ENCODE results near the gene EIF3I.

GRCh38 chr1:32249831-32250525, 27.8 kb downstream of the EIF3I start:
- TF ChIP-seq REST (IDR thresholded peaks at IDR 0.05; ENCODE audit: insufficient read depth in 1 of 2, low read depth in 2 of 2, low read length in 2 of 2) (no peak), POLR2AphosphoS5 (IDR thresholded peaks at IDR 0.05; ENCODE audit: low read depth, low read length) (no peak), TAF1 (IDR thresholded peaks at IDR 0.05; ENCODE audit: borderline replicate concordance, insufficient read depth, low read length) (no peak), SIN3A (IDR thresholded peaks at IDR 0.05; ENCODE audit: borderline replicate concordance, insufficient read depth, low read length) (no peak), FOXP2 (optimal IDR thresholded peaks at IDR 0.05; ENCODE audit: borderline replicate concordance, extremely low read depth, extremely low read length, insufficient read depth) (no peak)

Measured in PFSK-1 (cell line).